Ovary (tissue), 3 donors: ENCODE data around the gene DMRTA2.

Source experiments
- POLR2A ChIP-seq: fragments of 450-650 bp; IDR thresholded peaks from one replicate; pipeline ENCODE4 v1.6.1; 2017; ENCODE audit warnings: antibody characterized with exemption, mild to moderate bottlenecking, moderate library complexity
- TF ChIP-seq, protein P1 (sequence below), 3 donors: fragments of 450-650 bp in 2 of 3; fragments of 200-600 bp in 1 of 3; IDR thresholded peaks; one replicate each; pipeline versions ENCODE4 v1.5.1 to v1.8.0; 2016 to 2022; ENCODE audit warnings: antibody characterized with exemption in 3 of 3, mild to moderate bottlenecking in 1 of 3
- donor health status: DM: no; HTN: no; CAD: no.

DNA sequence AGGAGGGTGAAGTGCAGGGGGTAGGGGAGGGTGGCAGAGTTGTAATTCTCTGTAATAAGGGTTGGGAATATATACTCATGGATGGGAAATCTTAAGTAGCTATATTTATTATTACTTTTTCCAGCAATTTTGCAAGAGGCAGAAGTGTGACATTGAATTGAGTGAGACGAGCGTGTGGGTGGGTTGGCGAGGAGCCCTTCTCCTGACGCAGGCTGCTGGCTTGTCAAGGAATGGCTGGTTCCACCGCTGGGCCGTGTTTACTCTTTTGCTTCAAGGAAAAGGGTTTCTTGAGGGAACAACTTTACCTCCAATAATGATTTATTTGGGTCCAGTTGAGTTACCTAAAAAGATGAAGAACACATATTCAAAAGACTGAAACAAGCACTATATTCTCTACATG, 17.9 kb upstream of the DMRTA2 start:
- TF ChIP-seq, protein P1, sequence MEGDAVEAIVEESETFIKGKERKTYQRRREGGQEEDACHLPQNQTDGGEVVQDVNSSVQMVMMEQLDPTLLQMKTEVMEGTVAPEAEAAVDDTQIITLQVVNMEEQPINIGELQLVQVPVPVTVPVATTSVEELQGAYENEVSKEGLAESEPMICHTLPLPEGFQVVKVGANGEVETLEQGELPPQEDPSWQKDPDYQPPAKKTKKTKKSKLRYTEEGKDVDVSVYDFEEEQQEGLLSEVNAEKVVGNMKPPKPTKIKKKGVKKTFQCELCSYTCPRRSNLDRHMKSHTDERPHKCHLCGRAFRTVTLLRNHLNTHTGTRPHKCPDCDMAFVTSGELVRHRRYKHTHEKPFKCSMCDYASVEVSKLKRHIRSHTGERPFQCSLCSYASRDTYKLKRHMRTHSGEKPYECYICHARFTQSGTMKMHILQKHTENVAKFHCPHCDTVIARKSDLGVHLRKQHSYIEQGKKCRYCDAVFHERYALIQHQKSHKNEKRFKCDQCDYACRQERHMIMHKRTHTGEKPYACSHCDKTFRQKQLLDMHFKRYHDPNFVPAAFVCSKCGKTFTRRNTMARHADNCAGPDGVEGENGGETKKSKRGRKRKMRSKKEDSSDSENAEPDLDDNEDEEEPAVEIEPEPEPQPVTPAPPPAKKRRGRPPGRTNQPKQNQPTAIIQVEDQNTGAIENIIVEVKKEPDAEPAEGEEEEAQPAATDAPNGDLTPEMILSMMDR (IDR thresholded peaks at IDR 0.05): no peak
- no peak for TF ChIP-seq POLR2A
